Daoy (cell line): ENCODE results near the gene DHRS7C. TPM values are rescaled to one million over a fixed set of nuclear protein-coding genes. Genes with fewer than 3 reads are reported as not detected.
A peak's percentile ranks its signal among the peaks of the same experiment; 100 is the strongest.

ENCODE experiments used
- DNase-seq: peaks from one replicate; pipeline ENCODE4 v3.0.0-alpha.2; 2015; ENCODE audit warnings: low read depth
- total RNA-seq: library from RNA; depleted of rRNA; stranded (reverse); fragments of >200 nt; shearing (Covaris generic); gene quantifications from 2 replicates; pipeline ENCODE4 v1.2.3, GENCODE V29; 2014; rRNA removed

DHRS7C gene
- total RNA-seq, 1 experiment from 2014 or later, result not detected

DNA sequence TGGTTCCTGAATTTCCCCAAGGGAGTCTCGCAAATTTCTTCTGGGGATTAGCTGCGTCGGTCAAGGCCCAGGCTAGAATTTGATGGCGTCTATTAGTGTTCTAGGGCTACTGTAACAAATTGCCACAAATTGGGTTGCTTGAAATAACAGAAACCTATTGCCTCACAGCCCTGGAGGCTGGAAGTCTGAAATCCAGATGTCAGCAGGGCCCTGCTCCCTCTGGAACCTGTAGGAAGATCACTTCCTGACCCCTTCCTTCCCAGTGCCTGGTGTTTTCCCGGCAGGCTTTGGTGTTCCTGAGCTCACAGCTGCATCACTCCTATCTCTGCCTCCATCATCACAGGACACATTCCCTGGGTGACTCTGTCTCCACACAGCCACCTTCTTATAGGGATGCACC, 24.4 kb downstream of the DHRS7C start:
- no peak for DNase-seq

DNA sequence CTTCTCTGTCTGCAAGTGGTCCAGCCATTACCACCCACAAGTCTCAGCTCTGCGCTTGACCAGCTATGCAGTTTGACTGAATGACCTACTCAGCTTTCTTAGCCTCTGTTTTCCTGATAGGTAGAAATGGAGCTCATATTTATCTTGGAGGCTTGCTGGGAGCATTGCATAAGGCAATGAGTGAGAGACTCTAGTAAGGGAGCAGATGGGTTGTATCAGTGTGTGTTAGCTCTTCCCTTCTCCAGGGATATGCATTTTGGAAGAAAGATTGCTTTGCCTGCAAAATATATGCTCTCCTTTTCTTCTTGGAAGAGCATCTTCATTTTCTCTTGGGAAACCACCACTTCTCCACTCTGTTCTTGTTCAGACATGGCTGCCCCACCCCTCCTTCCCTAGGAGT, 26.1 kb downstream of the DHRS7C start:
- no peak for DNase-seq

DNA sequence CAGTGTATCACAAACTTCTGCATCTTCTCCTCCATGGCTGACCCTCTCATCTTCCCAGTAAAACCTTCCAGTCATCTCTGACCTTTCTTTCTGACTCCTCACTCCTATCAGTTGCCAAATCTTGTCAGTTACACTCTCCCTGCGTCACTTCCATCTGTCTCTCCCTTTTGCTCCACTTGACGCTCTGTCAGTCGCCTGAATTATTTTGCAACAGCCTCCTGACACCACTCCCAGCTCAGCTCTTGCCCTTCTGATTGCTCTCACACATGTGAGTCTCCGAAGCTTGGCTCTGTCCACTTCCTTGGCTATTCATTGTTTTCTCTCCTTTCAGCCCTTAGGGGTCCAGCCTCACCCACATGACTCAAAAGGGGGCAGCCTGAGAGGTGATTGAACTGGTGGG, 27.7 kb downstream of the DHRS7C start:
- no peak for DNase-seq

DNA sequence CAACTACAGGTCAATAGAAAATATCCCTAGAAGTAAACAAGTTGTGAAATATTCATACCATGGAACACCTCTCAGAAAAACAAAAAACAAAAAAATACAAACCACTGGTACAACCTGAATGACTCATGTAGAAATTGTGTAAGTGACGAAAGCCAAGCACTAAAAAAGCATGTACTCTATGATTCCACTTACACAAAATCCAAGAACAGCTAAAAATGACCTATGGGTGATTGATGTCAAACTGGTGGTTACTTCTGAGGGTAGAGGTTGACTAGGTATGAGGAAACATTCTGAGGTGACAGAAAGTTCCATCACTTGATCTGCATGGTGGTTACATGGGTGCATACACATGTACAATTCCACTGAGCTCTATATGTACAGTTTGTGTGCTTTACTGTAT, 31.1 kb downstream of the DHRS7C start:
- DNase-seq, result no peak

DNA sequence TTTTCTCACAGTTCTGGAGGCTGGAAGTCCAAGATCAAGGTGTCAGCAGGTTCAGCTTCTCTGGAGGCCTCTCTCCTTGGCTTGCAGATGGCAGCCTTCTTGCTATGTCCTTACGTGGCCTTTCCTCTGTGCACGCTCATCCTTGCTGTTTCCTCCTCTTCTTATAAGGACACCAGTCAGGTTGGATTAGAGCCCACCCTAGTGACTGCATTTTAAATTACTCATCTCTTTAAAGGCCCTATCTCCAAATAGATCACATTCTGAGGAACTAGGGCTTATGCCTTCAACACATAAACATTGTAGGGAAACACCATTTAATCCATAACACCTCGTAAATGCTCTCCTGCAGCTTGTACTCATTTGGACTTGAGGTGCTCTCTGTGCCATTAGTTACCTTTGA, 36.3 kb downstream of the DHRS7C start:
- DNase-seq, result no peak

DNA sequence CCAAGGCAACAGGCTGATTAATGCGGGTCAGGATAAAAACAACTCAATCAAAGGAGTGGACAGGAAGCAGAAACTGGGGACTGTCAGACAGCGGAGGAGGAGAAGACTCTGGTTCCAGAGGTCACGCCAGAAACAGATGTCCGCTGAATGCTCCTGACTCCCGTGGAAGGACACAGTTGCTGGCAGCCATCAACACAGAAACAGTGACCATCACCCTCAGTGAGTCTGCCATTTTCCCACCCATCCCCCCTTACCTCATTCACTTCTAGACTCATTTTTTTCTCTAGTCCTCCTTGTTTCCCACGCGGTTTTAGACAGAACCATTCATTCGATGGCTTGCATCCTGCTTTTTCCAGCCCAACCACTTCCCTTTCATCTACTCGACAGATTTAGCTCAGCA, 40.9 kb downstream of the DHRS7C start:
- no peak for DNase-seq

DNA sequence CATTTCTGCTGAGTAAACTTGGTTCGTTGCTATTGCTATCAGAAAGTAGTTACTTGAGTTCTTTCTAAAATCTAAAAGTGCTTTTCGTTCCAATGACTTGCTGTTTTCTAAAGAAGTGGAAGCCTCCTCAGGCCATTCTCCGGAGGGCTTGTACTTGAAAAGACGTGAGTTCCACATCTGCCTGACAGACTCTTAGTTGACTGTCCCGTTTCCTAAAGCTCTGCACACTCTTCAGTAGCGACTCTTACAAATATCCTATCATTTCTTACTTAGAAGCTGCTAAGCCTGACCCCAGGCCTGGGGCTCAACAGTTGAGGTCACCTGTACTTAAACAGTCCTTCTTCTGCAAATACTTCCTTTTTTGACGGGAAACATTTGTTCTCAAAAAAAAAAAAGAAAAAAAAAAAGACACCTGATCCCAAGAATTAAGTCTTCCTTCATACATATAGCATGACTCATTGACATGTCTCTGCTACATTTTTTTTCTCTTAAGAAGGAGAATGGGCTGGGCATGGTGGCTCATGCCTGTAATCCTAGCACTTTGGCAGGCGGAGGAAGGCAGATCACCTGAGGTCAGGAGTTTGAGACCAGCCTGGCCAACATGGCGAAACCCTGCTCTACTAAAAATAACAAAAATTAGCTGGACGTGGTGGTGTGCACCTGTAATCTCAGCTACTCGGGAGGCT, 61.5 kb downstream of the DHRS7C start:
- DNase-seq, result peak; percentile 13

DNA sequence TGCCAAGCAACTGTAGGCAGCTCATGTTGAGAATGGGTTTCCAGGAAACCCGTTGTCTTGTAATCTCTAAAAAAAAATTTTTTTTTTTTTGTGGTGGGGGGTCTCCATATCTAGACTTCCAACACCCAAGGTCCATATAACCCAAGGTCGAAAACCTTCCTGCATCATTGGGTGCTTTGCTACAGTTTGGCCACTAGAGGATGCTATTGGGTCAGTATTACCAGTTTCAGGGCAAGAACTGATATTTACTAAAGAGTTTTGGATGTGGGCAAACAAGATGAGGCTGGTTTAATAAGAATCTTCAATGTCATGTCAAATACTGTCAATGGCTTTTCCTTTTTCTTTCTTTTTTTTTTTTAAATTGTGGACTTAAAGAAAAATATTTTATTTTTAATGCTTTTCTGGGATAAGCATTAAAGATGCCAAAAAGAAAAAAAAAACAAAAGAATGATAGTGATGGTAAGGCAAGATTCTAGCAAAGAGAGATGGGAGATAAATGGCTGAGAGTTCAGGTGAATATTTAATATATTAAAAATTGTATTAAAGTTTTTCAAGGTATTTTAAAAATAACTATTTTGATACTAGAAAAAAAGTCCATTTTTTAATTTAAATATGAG, 62.2 kb downstream of the DHRS7C start:
- peak; percentile 37 for DNase-seq

DNA sequence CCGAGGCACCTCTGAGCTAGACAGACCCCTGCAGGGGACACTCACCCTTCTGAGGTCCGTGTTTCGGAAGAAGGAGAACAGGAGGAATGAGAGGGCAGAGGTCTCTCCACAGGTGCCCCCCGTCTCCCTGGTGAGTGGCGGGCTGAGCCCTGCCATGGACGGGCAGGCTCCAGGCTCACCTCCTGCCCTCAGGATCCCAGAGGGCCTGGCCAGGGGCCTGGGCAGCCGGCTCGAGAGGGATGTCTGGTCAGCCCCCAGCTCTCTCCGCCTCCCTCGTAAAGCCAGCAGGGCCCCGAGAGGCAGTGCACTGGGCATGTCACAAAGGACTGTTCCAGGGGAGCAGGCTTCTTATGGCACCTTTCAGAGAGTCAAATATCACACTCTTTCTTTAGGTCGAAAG, 62.8 kb downstream of the DHRS7C start:
- no peak for DNase-seq

DNA sequence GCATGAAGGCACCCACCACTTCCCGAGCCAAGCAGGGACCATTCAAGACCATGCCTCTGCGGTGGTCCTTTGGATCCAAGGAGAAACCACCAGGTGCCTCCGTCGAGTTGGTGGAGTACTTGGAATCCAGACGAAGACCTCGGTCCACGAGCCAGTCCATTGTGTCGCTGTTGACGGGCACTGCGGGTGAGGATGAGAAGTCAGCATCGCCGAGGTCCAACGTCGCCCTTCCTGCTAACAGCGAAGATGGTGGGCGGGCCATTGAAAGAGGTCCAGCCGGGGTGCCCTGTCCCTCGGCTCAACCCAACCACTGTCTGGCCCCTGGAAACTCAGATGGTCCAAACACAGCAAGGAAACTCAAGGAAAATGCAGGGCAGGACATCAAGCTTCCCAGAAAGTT, 63.4 kb downstream of the DHRS7C start:
- DNase-seq, result no peak

DNA sequence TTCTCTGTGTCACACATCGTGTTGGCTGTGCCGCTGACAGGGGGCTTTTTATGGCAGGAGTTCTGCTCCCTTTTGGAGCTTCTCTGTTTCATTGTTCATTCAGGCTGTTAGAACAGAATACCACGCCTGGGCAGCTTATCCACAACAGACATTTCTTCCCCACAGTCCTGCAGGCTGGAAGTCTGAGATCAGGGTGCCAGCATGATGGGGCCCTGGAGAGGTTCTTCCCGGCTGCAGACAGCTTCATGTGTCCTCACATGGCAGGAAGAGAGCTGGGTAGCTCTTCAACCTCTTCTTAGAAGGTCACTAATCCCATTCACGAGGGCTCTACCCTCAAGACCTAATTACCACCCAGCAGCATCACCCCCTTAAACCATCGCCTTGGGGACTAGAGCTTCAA, 65.1 kb downstream of the DHRS7C start:
- no peak for DNase-seq

DNA sequence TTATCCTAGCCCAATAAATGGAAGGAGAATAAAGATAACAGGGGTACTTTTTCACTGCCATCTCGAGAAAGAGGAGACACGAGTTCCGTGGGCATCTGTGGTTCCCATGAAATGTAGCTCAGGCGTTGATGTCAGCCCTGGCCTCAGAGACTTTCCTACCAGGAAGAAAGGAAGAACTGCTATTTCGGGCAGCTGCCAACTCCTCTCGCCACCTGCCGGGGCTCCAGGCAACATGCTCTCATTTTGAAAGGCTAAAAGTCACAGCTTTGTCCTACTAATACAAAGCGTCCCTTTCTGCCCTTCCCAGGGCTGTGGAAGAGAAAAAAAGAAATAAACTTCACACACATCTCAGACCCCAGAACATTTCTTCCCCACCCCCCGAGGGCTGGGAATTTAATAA, 65.8 kb downstream of the DHRS7C start:
- DNase-seq, result peak; percentile 20

Other genes starting within 250 kb of the DHRS7C start
- gene STX8, start 215.8 kb downstream of the DHRS7C start, total RNA-seq, result 52.7 and 76.9 TPM in 2 replicates
- gene CFAP52, start 214.9 kb downstream of the DHRS7C start, total RNA-seq, result not detected in 2 replicates
- gene USP43, start 146.1 kb downstream of the DHRS7C start, total RNA-seq, result 0.80 and 1.7 TPM in 2 replicates
- not detected in 2 replicates for gene GSG1L2, start 30.5 kb upstream of the DHRS7C start, total RNA-seq
- 0.63 and 0.91 TPM in 2 replicates for gene GLP2R, start 34.3 kb upstream of the DHRS7C start, total RNA-seq
- not detected in 2 replicates for gene RCVRN, start 113.7 kb upstream of the DHRS7C start, total RNA-seq